ENCODE data around the gene BCL2. TPM values are rescaled to one million over a fixed set of nuclear protein-coding genes. Genes with fewer than 3 reads are reported as not detected.
A peak's percentile ranks its signal among the peaks of the same experiment; 100 is the strongest.

The BCL2 gene
- total RNA-seq, 1 donor from 2014 or later = 18.7 TPM

DNA sequence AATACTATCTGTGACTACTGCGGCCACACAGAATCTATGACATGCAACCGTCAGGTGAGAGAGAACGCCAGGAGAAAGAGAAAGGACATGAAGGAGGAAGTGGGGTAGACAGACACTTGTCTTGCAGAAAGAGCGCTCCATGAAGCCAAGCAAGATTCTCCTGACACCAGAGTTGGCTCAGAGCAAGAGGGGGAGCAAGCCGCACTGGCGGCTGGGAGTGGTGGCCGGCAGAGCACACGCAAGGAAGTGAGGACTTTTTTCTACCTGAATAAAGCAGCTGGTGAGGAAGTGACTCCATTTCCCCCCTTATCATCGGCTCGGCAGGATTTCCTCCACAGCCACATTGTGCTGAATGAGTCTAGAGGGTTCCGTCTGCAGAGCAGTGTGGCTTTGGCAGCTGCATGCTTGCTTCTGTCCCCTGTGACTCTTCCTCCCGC is 181.6 kb downstream of the BCL2 start:
- Histone ChIP-seq H3K9me3 (no peaks in the 10 kb centered on the region), H3K27me3 (no peaks in the 10 kb centered on the region), H3K27ac (no peak overlapping the region), H3K4me1 (peaks cover 46% of the 10 kb centered on the region), H3K4me3 (peak overlapping the region in 1 of 2 donors; percentile 14), H3K36me3 (no peaks in the 10 kb centered on the region)
- no peak for TF ChIP-seq POLR2A (IDR thresholded peaks at IDR 0.05)
- peak; percentile 33 to 56 for TF ChIP-seq POLR2AphosphoS5 (IDR thresholded peaks at IDR 0.05; ENCODE audit: insufficient read depth in 1 of 2, low read depth in 1 of 2)
- DNase-seq (ENCODE audit: extremely low spot score in 2 of 2) = no peak
- intact Hi-C loops (cut with DNase I) = no loop called here

DNA sequence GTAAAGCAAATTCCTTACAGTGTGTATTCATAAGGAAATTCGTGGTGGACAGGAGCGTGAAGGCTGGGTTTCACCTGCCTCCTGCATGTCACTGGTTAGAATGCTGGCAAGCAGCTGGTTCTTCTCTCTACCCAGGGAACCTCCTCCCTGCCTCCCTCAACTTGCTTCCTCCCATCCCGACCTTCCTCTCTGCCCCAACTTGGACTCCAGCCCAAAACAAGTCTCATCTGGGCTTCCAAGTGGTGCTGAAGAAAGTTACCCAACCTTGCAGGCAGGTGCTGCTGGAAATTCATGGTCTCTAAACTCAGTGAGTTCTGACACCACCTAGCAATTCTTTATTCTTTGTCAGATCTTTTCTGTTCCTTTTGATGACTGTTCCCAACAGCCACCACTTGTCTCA is 184.5 kb downstream of the BCL2 start:
- intact Hi-C loops (cut with DNase I) = no loop called here
- H3K9me3 ChIP-seq = no peaks in the 10 kb centered on the region
- H3K4me1 ChIP-seq = peaks cover 42% of the 10 kb centered on the region
- no peak for DNase-seq (ENCODE audit: extremely low spot score in 2 of 2)
- no peak overlapping the region for H3K4me3 ChIP-seq
- no peaks in the 10 kb centered on the region for H3K27me3 ChIP-seq
- TF ChIP-seq, protein P1, sequence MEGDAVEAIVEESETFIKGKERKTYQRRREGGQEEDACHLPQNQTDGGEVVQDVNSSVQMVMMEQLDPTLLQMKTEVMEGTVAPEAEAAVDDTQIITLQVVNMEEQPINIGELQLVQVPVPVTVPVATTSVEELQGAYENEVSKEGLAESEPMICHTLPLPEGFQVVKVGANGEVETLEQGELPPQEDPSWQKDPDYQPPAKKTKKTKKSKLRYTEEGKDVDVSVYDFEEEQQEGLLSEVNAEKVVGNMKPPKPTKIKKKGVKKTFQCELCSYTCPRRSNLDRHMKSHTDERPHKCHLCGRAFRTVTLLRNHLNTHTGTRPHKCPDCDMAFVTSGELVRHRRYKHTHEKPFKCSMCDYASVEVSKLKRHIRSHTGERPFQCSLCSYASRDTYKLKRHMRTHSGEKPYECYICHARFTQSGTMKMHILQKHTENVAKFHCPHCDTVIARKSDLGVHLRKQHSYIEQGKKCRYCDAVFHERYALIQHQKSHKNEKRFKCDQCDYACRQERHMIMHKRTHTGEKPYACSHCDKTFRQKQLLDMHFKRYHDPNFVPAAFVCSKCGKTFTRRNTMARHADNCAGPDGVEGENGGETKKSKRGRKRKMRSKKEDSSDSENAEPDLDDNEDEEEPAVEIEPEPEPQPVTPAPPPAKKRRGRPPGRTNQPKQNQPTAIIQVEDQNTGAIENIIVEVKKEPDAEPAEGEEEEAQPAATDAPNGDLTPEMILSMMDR (IDR thresholded peaks at IDR 0.05) = no peak
- TF ChIP-seq POLR2AphosphoS5 (IDR thresholded peaks at IDR 0.05; ENCODE audit: insufficient read depth in 1 of 2, low read depth in 1 of 2) = no peak
- TF ChIP-seq POLR2A (IDR thresholded peaks at IDR 0.05) = no peak
- H3K27ac ChIP-seq = no peak overlapping the region
- H3K36me3 ChIP-seq = no peaks in the 10 kb centered on the region

DNA sequence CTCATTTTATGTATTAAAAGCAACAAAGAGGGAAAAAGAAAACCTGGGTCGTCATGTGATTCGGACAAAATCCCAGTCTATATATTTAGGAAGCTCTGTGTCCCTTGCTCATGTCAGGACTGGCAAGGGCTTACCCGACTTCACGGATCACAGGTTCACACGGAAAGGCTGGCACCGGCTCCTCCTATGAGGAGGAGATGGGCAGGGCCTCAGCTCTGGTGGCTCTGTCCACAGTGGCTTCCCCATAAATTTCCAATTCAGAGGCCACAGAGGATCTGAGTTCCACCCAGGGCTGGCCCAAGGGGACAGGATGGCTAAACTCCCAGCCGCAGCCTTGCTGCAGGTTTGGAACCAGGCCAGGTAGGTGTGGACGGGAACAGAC is 186.8 kb downstream of the BCL2 start:
- Histone ChIP-seq H3K9me3 (no peaks in the 10 kb centered on the region), H3K27me3 (no peaks in the 10 kb centered on the region), H3K4me1 (peaks cover 23% of the 10 kb centered on the region), H3K36me3 (no peaks in the 10 kb centered on the region), H3K4me3 (peak overlapping the region in 1 of 2 donors; percentile 19), H3K27ac (peak overlapping the region; percentile 7)
- no peak for DNase-seq (ENCODE audit: extremely low spot score in 2 of 2)
- intact Hi-C loops (cut with DNase I) = loop anchor here (2.0 kb wide), 1 partner anchor 190 kb away; no protein-coding TSS in a partner anchor
- TF ChIP-seq POLR2AphosphoS5 (IDR thresholded peaks at IDR 0.05; ENCODE audit: insufficient read depth in 1 of 2, low read depth in 1 of 2) = no peak
- TF ChIP-seq, protein P1 (IDR thresholded peaks at IDR 0.05) = no peak
- TF ChIP-seq POLR2A (IDR thresholded peaks at IDR 0.05) = no peak

DNA sequence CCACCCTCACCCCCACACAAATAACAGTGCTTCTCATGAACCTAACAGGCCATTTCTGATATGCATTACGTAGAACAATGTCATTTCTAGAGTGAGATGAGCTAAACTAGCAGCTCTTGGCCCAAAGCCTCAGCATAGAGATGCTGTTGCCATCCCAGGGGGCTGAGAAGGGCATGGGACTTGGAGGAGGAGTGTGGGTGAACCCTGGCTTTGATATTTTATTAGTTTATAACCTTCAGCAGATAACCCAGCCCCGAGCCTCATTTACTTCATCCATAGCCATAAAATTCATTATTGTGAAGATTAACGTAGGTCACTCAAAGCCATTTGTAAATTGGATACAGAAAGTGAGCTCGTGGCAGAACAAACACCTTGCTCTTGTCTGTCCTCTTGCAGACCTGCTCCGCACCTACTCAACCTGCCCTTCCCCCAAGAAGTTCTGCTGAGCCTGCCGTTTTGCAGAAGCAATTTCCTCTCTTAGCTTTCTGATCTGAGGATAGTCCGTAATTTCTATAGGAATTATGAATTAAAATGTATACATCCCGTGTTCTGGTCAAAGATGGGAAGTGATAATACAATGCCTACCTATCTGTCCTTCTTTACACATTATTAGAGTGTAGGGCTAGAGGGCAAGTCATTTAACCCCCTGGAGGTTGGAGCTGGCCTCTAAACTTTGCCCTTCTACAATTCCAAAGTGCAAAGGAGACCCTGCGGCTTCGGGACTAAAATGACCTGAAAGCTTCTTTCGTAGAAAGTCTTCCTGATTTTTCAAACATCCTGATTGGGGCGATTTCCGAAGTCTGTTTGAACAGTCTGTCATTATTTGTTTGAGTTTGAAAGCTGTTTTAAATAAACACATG is 187.4 kb downstream of the BCL2 start:
- H3K4me1 ChIP-seq = peaks cover 17% of the 10 kb centered on the region
- DNase-seq (ENCODE audit: extremely low spot score in 2 of 2) = no peak
- TF ChIP-seq POLR2A (IDR thresholded peaks at IDR 0.05) (no peak), POLR2AphosphoS5 (IDR thresholded peaks at IDR 0.05; ENCODE audit: insufficient read depth in 1 of 2, low read depth in 1 of 2) (no peak)
- TF ChIP-seq, protein P1 (IDR thresholded peaks at IDR 0.05) = no peak
- no peaks in the 10 kb centered on the region for H3K9me3 ChIP-seq
- peaks cover 0 to 3% of the 10 kb centered on the region in 2 donors for H3K36me3 ChIP-seq
- intact Hi-C loops (cut with DNase I) = loop anchor here (2.0 kb wide), 1 partner anchor 191 kb away; no protein-coding TSS in a partner anchor
- peak overlapping the region in 1 of 2 donors; percentile 19 for H3K4me3 ChIP-seq
- H3K27me3 ChIP-seq = no peaks in the 10 kb centered on the region
- peak overlapping the region; percentile 70 for H3K27ac ChIP-seq

DNA sequence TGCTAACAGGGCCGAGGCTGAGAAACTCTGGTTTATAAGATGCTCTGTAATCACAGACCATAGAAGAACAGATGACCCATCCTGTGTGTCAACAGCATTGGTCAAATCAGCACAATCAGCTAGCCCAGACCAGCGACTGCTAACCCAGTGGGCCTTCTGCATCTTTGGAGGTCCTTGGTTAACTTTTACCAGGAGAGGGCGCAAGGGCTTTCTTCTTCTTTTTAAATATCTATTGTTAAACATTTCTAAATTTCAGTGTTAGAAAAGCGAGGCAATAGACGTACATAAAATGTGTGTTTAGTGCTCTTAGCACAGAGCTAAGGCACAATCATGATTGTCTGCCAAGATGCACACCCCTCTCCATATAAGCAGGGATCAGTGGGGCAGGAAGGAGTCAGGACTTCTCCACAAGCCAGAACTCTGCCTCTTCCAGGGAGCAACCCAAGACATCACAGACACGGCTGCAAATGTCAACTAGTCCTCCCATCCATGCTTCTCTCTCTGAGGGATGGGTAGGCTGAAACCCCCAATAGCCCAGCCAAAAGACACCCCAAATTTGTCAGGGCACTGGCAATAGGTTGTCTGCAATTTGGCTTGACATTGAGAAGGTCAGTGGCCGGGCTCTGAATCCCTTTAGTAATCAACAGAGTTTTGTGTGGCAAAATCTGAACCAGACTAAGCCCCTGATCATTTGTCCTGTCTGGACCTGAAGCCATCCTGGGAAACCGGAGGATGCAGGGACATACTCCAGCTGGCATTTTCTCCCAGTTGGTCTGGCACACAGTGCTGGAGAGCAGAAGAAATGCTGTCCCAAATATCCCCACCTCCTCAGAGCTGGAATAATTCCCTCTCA is 188.2 kb downstream of the BCL2 start:
- Histone ChIP-seq H3K27ac (peak overlapping the region; percentile 70), H3K4me3 (no peak overlapping the region), H3K27me3 (no peaks in the 10 kb centered on the region), H3K9me3 (no peaks in the 10 kb centered on the region), H3K36me3 (peaks cover 0 to 6% of the 10 kb centered on the region in 2 donors), H3K4me1 (peaks cover 16% of the 10 kb centered on the region)
- TF ChIP-seq POLR2A (IDR thresholded peaks at IDR 0.05) (no peak), POLR2AphosphoS5 (IDR thresholded peaks at IDR 0.05; ENCODE audit: insufficient read depth in 1 of 2, low read depth in 1 of 2) (peak in 1 of 2 donors; percentile 24)
- TF ChIP-seq, protein P1 (IDR thresholded peaks at IDR 0.05) = peak; percentile 26 to 77 (median 61)
- DNase-seq (ENCODE audit: extremely low spot score in 2 of 2) = no peak
- intact Hi-C loops (cut with DNase I) = no loop called here
